Endothelial cell (in vitro differentiated cells): ENCODE data around the gene CFAP77. TPM values are rescaled to one million over a fixed set of nuclear protein-coding genes. Genes with fewer than 3 reads are reported as not detected.

Source experiments
- DNase-seq: peaks from one replicate; pipeline ENCODE4 v3.0.0; 2021; ENCODE audit warnings: low spot score
- H3K27ac Mint-ChIP-seq: one replicate; pipeline ENCODE4 v1.8.0; 2021; ENCODE audit warnings: mixed read lengths, inconsistent platforms; ENCODE audit not compliant: unreplicated experiment
- H3K27me3 Mint-ChIP-seq: one replicate; pipeline ENCODE4 v1.8.0; 2021; ENCODE audit warnings: mild to moderate bottlenecking, moderate library complexity, mixed read lengths, inconsistent platforms; ENCODE audit not compliant: unreplicated experiment
- H3K36me3 Mint-ChIP-seq: one replicate; pipeline ENCODE4 v1.8.0; 2021; ENCODE audit warnings: mild to moderate bottlenecking, low read depth, mixed read lengths, inconsistent platforms; ENCODE audit not compliant: unreplicated experiment
- H3K4me1 Mint-ChIP-seq: one replicate; pipeline ENCODE4 v1.8.0; 2021; ENCODE audit warnings: mild to moderate bottlenecking, mixed read lengths, inconsistent platforms; ENCODE audit not compliant: unreplicated experiment
- H3K4me3 Mint-ChIP-seq: one replicate; pipeline ENCODE4 v1.8.0; 2021; ENCODE audit warnings: mild to moderate bottlenecking, mixed read lengths, inconsistent platforms; ENCODE audit not compliant: unreplicated experiment
- H3K9me3 Mint-ChIP-seq: one replicate; pipeline ENCODE4 v1.8.0; 2021; ENCODE audit warnings: mixed read lengths, inconsistent platforms; ENCODE audit not compliant: unreplicated experiment
- total RNA-seq: library from RNA; stranded (reverse); fragmentation: NEBNext Ultra II Directional; extraction: Animal tissue kit (Norgen Biotek cat#: 25700); gene quantifications from one replicate; pipeline ENCODE4 v1.2.1, GENCODE V29; 2021; ENCODE audit not compliant: unreplicated experiment
- TF ChIP-seq, protein P1 (sequence below): fragments of 200-600 bp; sonication (generic); IDR thresholded peaks from one replicate; pipeline ENCODE4 v1.5.0; 2021; ENCODE audit warnings: antibody characterized with exemption; ENCODE audit not compliant: unreplicated experiment

Gene CFAP77
- total RNA-seq, 1 donor from 2014 or later = 3.7 TPM

DNA sequence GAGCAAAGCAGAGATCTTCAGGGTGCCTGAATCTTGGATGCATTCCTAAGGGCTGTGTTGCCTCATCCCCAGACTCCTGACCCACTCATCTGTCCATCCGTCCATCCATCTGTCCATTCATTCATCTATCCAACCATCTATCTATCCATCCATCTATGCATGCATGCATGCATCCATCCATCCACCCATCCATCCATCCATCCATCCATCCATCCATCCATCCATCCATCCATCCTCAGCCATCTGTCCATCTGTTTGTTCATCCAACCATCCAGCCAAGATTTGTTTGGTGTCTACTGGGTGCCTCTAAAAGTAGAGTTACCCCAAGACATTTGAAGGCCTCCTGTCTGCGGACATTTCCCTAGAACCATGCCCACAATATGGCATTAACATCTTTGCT lies 144.7 kb downstream of the CFAP77 start:
- H3K27me3 Mint-ChIP-seq = peaks cover 3% of the 10 kb centered on the region

DNA sequence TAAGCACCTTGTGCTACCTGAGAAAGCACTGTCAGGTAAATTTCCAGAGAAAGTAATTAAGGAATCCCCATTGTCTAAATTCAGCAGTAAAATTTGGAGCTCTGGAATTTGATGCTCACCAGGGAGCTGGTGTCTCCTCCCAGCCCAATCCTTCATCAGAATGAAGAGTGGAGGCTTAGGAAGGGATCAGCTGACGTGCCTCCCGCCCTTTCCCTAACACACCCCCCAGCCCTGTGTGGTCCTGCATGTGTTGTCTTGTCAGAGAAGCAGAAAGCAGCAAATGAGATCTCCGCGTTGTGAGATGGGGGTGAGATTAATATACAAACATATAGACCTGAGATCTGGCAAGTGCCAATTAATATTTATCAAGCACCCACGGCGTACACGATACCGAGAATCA lies 145.5 kb downstream of the CFAP77 start:
- peaks cover 3% of the 10 kb centered on the region for H3K27me3 Mint-ChIP-seq
- H3K27ac Mint-ChIP-seq = no peak overlapping the region
- no peaks in the 10 kb centered on the region for H3K4me1 Mint-ChIP-seq
- TF ChIP-seq, protein P1, sequence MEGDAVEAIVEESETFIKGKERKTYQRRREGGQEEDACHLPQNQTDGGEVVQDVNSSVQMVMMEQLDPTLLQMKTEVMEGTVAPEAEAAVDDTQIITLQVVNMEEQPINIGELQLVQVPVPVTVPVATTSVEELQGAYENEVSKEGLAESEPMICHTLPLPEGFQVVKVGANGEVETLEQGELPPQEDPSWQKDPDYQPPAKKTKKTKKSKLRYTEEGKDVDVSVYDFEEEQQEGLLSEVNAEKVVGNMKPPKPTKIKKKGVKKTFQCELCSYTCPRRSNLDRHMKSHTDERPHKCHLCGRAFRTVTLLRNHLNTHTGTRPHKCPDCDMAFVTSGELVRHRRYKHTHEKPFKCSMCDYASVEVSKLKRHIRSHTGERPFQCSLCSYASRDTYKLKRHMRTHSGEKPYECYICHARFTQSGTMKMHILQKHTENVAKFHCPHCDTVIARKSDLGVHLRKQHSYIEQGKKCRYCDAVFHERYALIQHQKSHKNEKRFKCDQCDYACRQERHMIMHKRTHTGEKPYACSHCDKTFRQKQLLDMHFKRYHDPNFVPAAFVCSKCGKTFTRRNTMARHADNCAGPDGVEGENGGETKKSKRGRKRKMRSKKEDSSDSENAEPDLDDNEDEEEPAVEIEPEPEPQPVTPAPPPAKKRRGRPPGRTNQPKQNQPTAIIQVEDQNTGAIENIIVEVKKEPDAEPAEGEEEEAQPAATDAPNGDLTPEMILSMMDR = no peak
- no peaks in the 10 kb centered on the region for H3K9me3 Mint-ChIP-seq
- no peaks in the 10 kb centered on the region for H3K36me3 Mint-ChIP-seq
- no peak overlapping the region for H3K4me3 Mint-ChIP-seq
- no peak for DNase-seq

More for the DNA sequence above, 144.7 kb downstream of the CFAP77 start:
- Mint-ChIP-seq H3K4me3 (no peak overlapping the region), H3K9me3 (no peaks in the 10 kb centered on the region), H3K4me1 (no peaks in the 10 kb centered on the region), H3K36me3 (no peaks in the 10 kb centered on the region), H3K27ac (no peak overlapping the region)
- no peak for DNase-seq
- TF ChIP-seq, protein P1 = no peak

DNA sequence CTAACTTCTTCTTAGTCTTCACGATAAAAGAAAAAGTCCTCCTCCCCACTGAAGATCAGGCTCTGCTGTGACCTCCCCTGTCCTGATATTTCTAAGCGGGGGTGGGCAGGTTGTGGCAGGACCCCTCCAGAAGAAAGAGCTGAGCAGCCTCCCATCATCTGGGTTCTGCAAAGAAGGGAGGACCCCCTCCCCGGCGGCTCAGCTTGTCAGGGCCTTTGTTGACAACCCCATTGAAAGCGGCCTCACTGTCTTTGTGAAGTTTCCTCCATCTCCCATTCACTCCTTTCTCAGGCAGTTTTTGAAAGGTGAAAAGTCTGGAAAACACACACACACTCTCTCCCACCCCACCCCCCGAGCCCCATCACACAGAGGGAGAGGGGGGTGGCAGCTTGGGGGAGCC lies 146.2 kb downstream of the CFAP77 start:
- TF ChIP-seq, protein P1 = no peak
- H3K4me3 Mint-ChIP-seq = no peak overlapping the region
- no peaks in the 10 kb centered on the region for H3K36me3 Mint-ChIP-seq
- H3K27ac Mint-ChIP-seq = no peak overlapping the region
- no peaks in the 10 kb centered on the region for H3K9me3 Mint-ChIP-seq
- no peak for DNase-seq
- no peaks in the 10 kb centered on the region for H3K4me1 Mint-ChIP-seq
- H3K27me3 Mint-ChIP-seq = peaks cover 3% of the 10 kb centered on the region

DNA sequence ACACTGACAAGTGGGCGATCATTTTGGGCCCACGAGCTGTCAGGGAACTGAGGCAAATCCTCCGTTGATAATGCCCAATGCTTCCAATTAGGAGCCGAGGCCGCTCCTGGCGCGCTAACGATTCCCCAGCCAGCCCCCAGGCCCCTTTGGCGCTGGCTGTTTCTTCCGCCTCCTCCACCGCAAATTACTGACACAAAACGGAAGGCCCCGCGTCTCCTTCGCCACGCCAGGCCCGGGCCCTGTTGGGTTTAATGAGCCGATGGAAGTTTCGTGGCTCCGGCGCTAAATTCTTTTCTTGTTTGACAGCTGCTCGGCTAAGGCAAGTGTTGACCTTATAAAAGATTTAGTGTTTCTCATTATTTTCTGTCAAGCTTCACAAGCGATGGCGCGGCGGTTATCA lies 146.7 kb downstream of the CFAP77 start:
- DNase-seq = no peak
- H3K4me1 Mint-ChIP-seq = no peaks in the 10 kb centered on the region
- TF ChIP-seq, protein P1 = no peak
- H3K9me3 Mint-ChIP-seq = no peaks in the 10 kb centered on the region
- no peak overlapping the region for H3K4me3 Mint-ChIP-seq
- H3K27ac Mint-ChIP-seq = no peak overlapping the region
- peaks cover 3% of the 10 kb centered on the region for H3K27me3 Mint-ChIP-seq
- H3K36me3 Mint-ChIP-seq = no peaks in the 10 kb centered on the region

DNA sequence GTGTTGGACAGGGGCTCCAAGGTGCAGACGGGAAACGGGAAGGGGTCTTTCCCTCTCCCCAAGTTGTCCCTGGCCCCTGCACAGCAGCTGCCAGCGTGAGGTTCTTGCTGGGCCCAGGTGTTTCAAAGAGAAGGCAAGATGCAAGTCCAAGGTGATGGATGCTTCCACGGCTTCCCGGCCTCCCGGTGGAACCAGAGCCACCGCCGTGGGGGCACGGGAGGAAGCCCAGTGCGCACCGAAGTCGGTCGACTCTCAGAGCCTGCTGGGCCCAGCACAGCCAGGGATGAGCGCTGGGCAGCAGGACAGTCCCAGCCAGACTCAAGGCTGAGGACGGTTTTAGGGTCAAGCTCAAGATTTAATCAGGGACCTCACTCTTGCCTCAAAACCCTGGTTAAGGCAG lies 147.1 kb downstream of the CFAP77 start:
- H3K9me3 Mint-ChIP-seq = no peaks in the 10 kb centered on the region
- DNase-seq = no peak
- no peaks in the 10 kb centered on the region for H3K36me3 Mint-ChIP-seq
- no peak overlapping the region for H3K4me3 Mint-ChIP-seq
- H3K27ac Mint-ChIP-seq = no peak overlapping the region
- TF ChIP-seq, protein P1 = no peak
- peaks cover 5% of the 10 kb centered on the region for H3K27me3 Mint-ChIP-seq
- no peaks in the 10 kb centered on the region for H3K4me1 Mint-ChIP-seq
